HepG2 (cell line): ENCODE measurements around the gene PTCD2. TPM values are rescaled to one million over a fixed set of nuclear protein-coding genes. Genes with fewer than 3 reads are reported as not detected.

Source experiments
- ATAC-seq: fragments of 200-7000 bp; cut with Tn5 transposase; 3 replicates; pipeline ENCODE4 v1.9.1; 2020; ENCODE audit warnings: mild to moderate bottlenecking, moderate library complexity
- BruUV-seq: library from RNA; stranded (reverse); fragments of 400-500 nt; replicated peaks from 2 replicates; lab custom pipeline; 2021; lab: Mats Ljungman, UMichigan
- CTCF ChIA-PET: fragments of 300-600 bp; formaldehyde crosslinking; extraction: SDS; loops from one replicate; lab custom pipeline; 2021; ENCODE audit warnings: low total read pairs, inconsistent platforms, low intra/inter-chr PET ratio; lab: Yijun Ruan, JAX
- POLR2A ChIA-PET: fragments of 350-600 bp; sonication (Branson Sonifier 250); formaldehyde crosslinking; loops from one replicate; lab custom pipeline; 2020; ENCODE audit warnings: antibody characterized with exemption, inconsistent platforms; lab: Yijun Ruan, JAX
- DNase-seq: peaks from one replicate; pipeline ENCODE4 v3.0.0-alpha.2; 2015; ENCODE audit warnings: low spot score
- FAIRE-seq: peaks from 3 replicates; lab custom pipeline; 2011; peaks lifted over from hg19 to GRCh38; lab: Jason Lieb, UNC
- H2AFZ ChIP-seq: one replicate; pipeline ENCODE4 v1.6.1; 2011; ENCODE audit warnings: low read length, inconsistent platforms
- H3K27ac ChIP-seq: fragments of 300-600 bp; 3 replicates; pipeline ENCODE4 v1.8.0; 2011; ENCODE audit warnings: mixed run types, mild to moderate bottlenecking, mixed read lengths, low read length, inconsistent platforms; ENCODE audit not compliant: insufficient read depth; ENCODE audit errors: extremely low read length
- H3K27me3 ChIP-seq, 2 experiments: fragments of 200-600 bp in 1 of 2; 2 replicates in 1 of 2; 3 replicates in 1 of 2; pipeline versions ENCODE4 v1.6.0 to v1.8.0; 2011; ENCODE audit warnings: low read length in 2 of 2, mild to moderate bottlenecking in 2 of 2, moderate library complexity in 2 of 2, inconsistent platforms in 1 of 2; ENCODE audit not compliant: insufficient read depth in 2 of 2, control insufficient read depth in 1 of 2
- H3K36me3 ChIP-seq, 2 experiments: fragments of 200-600 bp in 1 of 2; replicated peaks in 1 of 2; 2 replicates in 1 of 2; 3 replicates in 1 of 2; pipeline versions ENCODE4 v1.5.1 to v1.8.0; 2011; ENCODE audit warnings: low read length in 2 of 2, inconsistent platforms in 1 of 2; ENCODE audit not compliant: insufficient read depth in 2 of 2, control insufficient read depth in 1 of 2
- H3K4me1 ChIP-seq: 2 replicates; pipeline ENCODE4 v1.5.1; 2012; ENCODE audit warnings: low read length, inconsistent platforms; ENCODE audit not compliant: insufficient read depth
- H3K4me2 ChIP-seq: 2 replicates; pipeline ENCODE4 v1.6.0; 2011; ENCODE audit warnings: low read depth, low read length, inconsistent platforms
- H3K4me3 ChIP-seq, 3 experiments: fragments of 200-600 bp in 1 of 3; sonication (generic), shearing (Covaris generic) in 1 of 3; replicated peaks in 1 of 3; 2 replicates each; pipeline ENCODE4 v1.5.1; 2011 to 2016; ENCODE audit warnings: low read length in 3 of 3, inconsistent platforms in 2 of 3, low read depth in 2 of 3, mild to moderate bottlenecking in 2 of 3, control low read depth in 1 of 3, mixed read lengths in 1 of 3; ENCODE audit not compliant: insufficient read depth in 1 of 3
- H3K79me2 ChIP-seq: one replicate; pipeline ENCODE4 v1.6.1; 2011; ENCODE audit warnings: low read length, inconsistent platforms; ENCODE audit not compliant: insufficient read depth
- H3K9ac ChIP-seq: 2 replicates; pipeline ENCODE4 v1.6.0; 2011; ENCODE audit warnings: mild to moderate bottlenecking, low read depth, low read length, inconsistent platforms; ENCODE audit not compliant: insufficient read depth
- H3K9me3 ChIP-seq: 2 replicates; pipeline ENCODE4 v1.5.1; 2012; ENCODE audit warnings: mild to moderate bottlenecking, low read length
- H4K20me1 ChIP-seq: 2 replicates; pipeline ENCODE4 v1.6.0; 2011; ENCODE audit warnings: inconsistent platforms, mild to moderate bottlenecking, low read length, moderate library complexity; ENCODE audit not compliant: insufficient read depth
- CTCF ChIP-seq: sonication (generic); formaldehyde crosslinking; IDR thresholded peaks from 2 replicates; pipeline ENCODE4 v1.5.0; 2020; ENCODE audit warnings: mild to moderate bottlenecking, missing genetic modification reagents, moderate library complexity
- FOXO1 ChIP-seq: sonication (generic); formaldehyde crosslinking; IDR thresholded peaks from 2 replicates; pipeline ENCODE4 v1.4.0; 2020; ENCODE audit warnings: missing genetic modification reagents
- RBFOX2 ChIP-seq: fragments of 200-400 bp; formaldehyde crosslinking; IDR thresholded peaks from 2 replicates; pipeline ENCODE4 v1.6.1; 2017; ENCODE audit warnings: low read depth, mild to moderate bottlenecking, low read length
- SRY ChIP-seq: sonication (generic); formaldehyde crosslinking; IDR thresholded peaks from 2 replicates; pipeline ENCODE4 v1.8.0; 2022; ENCODE audit warnings: mild to moderate bottlenecking, missing genetic modification reagents
- WGBS: methylation state at CpG from one replicate; pipeline ENCODE4 v1.1.6; 2017; ENCODE audit warnings: low lambda C conversion rate; 5-methylcytosine and 5-hydroxymethylcytosine counted together
- in situ Hi-C: cut with HindIII; loops from 2 replicates; pipeline ENCODE4 v1.10.0; 2017; ENCODE audit warnings: low pct_unique_long_range_greater_than_20kb; ENCODE audit not compliant: extremely low pct_ligation_motif_present
- intact Hi-C: fragments of 100-400 bp; cut with micrococcal nuclease; formaldehyde crosslinking; loops from one replicate; pipeline ENCODE4 v1.10.0; 2022; ENCODE audit not compliant: unreplicated experiment
- polyA plus RNA-seq, 8 experiments: library from polyadenylated mRNA; depleted of rRNA in 3 of 8; stranded (reverse) in 7 of 8; unstranded in 1 of 8; fragments of >200 nt; fragmentation: Illumina TruSeq in 4 of 8; extraction: Trizol in 4 of 8; gene quantifications; 2 replicates each; pipeline versions ENCODE4 v1.2.1 to v1.2.3, GENCODE V29; 2011 to 2016; ENCODE audit warnings: low read depth in 4 of 8, missing spikeins in 1 of 8, mixed read lengths in 1 of 8; ENCODE audit not compliant: insufficient read depth in 1 of 8
- total RNA-seq, 5 experiments: library from RNA; depleted of rRNA; stranded (reverse); fragments of >200 nt; fragmentation: Illumina TruSeq; extraction: Trizol; gene quantifications; 2 replicates each; pipeline ENCODE4 v1.2.3, GENCODE V29; 2016; ENCODE audit warnings: low read depth in 1 of 5

Gene PTCD2
- total and polyA plus RNA-seq, 2 of the 13 experiments (the other 11 are each of a cell fraction or from before 2014, with no cell fraction given) = 5.3 to 6.4 TPM

- Histone ChIP-seq H3K27ac (no peak overlapping the region), H2AFZ (no peak overlapping the region), H3K9me3 (no peaks in the 10 kb centered on the region), H3K79me2 (peaks cover 68% of the 10 kb centered on the region), H3K27me3 (no peaks in the 10 kb centered on the region), H3K4me1 (peaks cover 53% of the 10 kb centered on the region), H4K20me1 (no peaks in the 10 kb centered on the region), H3K9ac (no peak overlapping the region), H3K36me3 (peaks cover 0 to 10% of the 10 kb centered on the region in 2 experiments; a peak in 3 of 5 replicates), H3K4me2 (no peak overlapping the region), H3K4me3 (no peak overlapping the region)
- 0 out of 2 replicates have a peak, but pooled peaks have one; percentile 6 for TF ChIP-seq CTCF (CRISPR knock-in tag)
- no peak for TF ChIP-seq FOXO1
- 98% methylated on average over 5 of the region's 5 CpGs for WGBS
- no peak for FAIRE-seq
- ChIA-PET CTCF (no interaction called here), POLR2A (interaction anchor here (1.0 to 1.5 kb wide), 3 partner anchors 10 to 21 kb away, joined by 3 to 5 read pairs (median 4); partner anchors contain the start of genes MRPS27 and PTCD2)
- no peak for DNase-seq
- BruUV-seq = no TSS peak
- in situ Hi-C loops = no loop called here
- intact Hi-C loops = no loop called here
- ATAC-seq = no peak
Observed at GRCh38 chr5:72298711-72299110, 21.5 kb upstream of the PTCD2 start.

GRCh38 chr5:72300590-72301339, 19.4 kb upstream of the PTCD2 start:
- H3K27ac ChIP-seq = no peak overlapping the region
- H3K27me3 ChIP-seq = no peaks in the 10 kb centered on the region
- H3K36me3 ChIP-seq = peaks cover 0 to 10% of the 10 kb centered on the region in 2 experiments; a peak in 2 of 5 replicates
- DNase-seq (no peak), ATAC-seq (no peak), FAIRE-seq (no peak)
- H2AFZ ChIP-seq = no peak overlapping the region
- no peak overlapping the region for H3K4me3 ChIP-seq
- no peaks in the 10 kb centered on the region for H4K20me1 ChIP-seq
- TF ChIP-seq SRY (CRISPR knock-in tag) (no peak), RBFOX2 (no peak)
- no peak overlapping the region for H3K9ac ChIP-seq
- CTCF ChIA-PET = no interaction called here
- POLR2A ChIA-PET = no interaction called here
- BruUV-seq = no TSS peak
- H3K4me2 ChIP-seq = no peak overlapping the region
- 100% methylated on average over 1 of the region's 1 CpG for WGBS
- H3K79me2 ChIP-seq = peaks cover 80% of the 10 kb centered on the region
- in situ Hi-C loops (loop anchor here (25.0 kb wide), 1 partner anchor 513 kb away; no protein-coding TSS in a partner anchor), intact Hi-C loops (no loop called here)
- no peaks in the 10 kb centered on the region for H3K9me3 ChIP-seq
- peaks cover 50% of the 10 kb centered on the region for H3K4me1 ChIP-seq
